GM18526 (cell line): Measurements from ENCODE around the gene EGLN1.

ENCODE experiments used
- POLR2A ChIP-seq: IDR thresholded peaks from 3 replicates; pipeline ENCODE4 v1.6.1; 2011; ENCODE audit not compliant: insufficient read length; ENCODE audit errors: extremely low read depth

The EGLN1 gene

GRCh38 chr1:231355171-231355570 is 66.9 kb downstream of the EGLN1 start:
- no peak for TF ChIP-seq POLR2A

GRCh38 chr1:231354330-231355020 is 67.6 kb downstream of the EGLN1 start:
- no peak for TF ChIP-seq POLR2A

- no peak for TF ChIP-seq POLR2A
Measured at GRCh38 chr1:231353086-231353485, 69.0 kb downstream of the EGLN1 start.

- TF ChIP-seq POLR2A = no peak
Measured at GRCh38 chr1:231351816-231352215, 70.3 kb downstream of the EGLN1 start.

GRCh38 chr1:231348442-231348841 is 73.6 kb downstream of the EGLN1 start:
- no peak for TF ChIP-seq POLR2A

GRCh38 chr1:231347961-231348360 is 74.1 kb downstream of the EGLN1 start:
- no peak for TF ChIP-seq POLR2A

- TF ChIP-seq POLR2A = no peak
Measured at GRCh38 chr1:231340328-231341013, 81.6 kb downstream of the EGLN1 start.

GRCh38 chr1:231338270-231339128 is 83.6 kb downstream of the EGLN1 start, which contains the start of gene SPRTN:
TSS of gene SPRTN (plus strand) at chr1:231338293. CDS start at chr1:231338384, 91 bp downstream.
- peak; percentile 69 for TF ChIP-seq POLR2A

- peak; percentile 90 for TF ChIP-seq POLR2A
Measured at GRCh38 chr1:231337472-231338269, 84.4 kb downstream of the EGLN1 start, which contains the start of gene EXOC8. TSS of gene EXOC8 (minus strand) at chr1:231337852. CDS start at chr1:231337745, 107 bp downstream.

- TF ChIP-seq POLR2A = no peak
Measured at GRCh38 chr1:231337043-231337471, 85.0 kb downstream of the EGLN1 start.

- TF ChIP-seq POLR2A = no peak
Measured at GRCh38 chr1:231335663-231336602, 86.2 kb downstream of the EGLN1 start.

GRCh38 chr1:231334952-231335351 is 87.1 kb downstream of the EGLN1 start:
- no peak for TF ChIP-seq POLR2A

GRCh38 chr1:231334079-231334666 is 87.9 kb downstream of the EGLN1 start:
- no peak for TF ChIP-seq POLR2A
